ENCODE data around the gene PIP4K2A.

- TF ChIP-seq, protein P1, sequence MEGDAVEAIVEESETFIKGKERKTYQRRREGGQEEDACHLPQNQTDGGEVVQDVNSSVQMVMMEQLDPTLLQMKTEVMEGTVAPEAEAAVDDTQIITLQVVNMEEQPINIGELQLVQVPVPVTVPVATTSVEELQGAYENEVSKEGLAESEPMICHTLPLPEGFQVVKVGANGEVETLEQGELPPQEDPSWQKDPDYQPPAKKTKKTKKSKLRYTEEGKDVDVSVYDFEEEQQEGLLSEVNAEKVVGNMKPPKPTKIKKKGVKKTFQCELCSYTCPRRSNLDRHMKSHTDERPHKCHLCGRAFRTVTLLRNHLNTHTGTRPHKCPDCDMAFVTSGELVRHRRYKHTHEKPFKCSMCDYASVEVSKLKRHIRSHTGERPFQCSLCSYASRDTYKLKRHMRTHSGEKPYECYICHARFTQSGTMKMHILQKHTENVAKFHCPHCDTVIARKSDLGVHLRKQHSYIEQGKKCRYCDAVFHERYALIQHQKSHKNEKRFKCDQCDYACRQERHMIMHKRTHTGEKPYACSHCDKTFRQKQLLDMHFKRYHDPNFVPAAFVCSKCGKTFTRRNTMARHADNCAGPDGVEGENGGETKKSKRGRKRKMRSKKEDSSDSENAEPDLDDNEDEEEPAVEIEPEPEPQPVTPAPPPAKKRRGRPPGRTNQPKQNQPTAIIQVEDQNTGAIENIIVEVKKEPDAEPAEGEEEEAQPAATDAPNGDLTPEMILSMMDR (IDR thresholded peaks at IDR 0.05) = no peak
- TF ChIP-seq POLR2A (IDR thresholded peaks at IDR 0.05) = no peak
These were observed 39.8 kb downstream of the PIP4K2A start for GRCh38 chr10:22674573-22674930.
